ENCODE data around the gene FOXS1.
"Not testable (repeated sequence)": the region's sequence is repeated elsewhere in the genome, so short reads cannot be mapped to it uniquely, and the experiment has no call there.

FOXS1 gene

DNA sequence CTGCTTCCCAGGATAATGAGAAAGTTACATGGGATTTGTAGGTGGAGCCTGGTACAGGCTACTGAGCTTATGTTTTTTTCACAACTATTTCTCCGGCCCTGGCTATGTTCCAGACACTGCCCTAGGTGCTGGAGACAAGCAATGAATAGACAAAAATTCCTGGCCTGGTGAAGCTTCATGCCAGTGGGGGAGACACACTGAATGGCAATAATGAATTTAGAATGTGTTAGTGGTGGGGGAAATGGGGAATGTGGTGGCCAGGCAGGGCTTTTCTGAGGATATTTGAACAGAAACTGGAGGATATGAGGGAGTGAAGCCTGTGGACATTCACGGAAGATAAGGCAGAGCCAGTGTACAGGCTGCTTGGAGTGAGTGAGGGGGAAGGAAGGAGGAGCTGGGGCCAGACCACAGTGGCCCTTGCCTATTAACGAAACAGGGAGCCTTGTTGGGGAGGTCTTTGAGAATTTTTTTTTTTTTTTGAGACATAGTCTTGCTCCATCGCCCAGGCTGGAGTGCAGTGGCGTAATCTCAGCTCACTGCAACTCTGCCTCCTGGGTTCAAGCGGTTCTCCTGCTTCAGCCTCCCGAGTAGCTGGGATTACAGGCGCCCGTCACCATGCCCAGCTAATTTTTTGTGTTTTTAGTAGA, 6.6 kb downstream of the FOXS1 start:
- no peak for DNase-seq

GRCh38 chr20:31837896-31838397, 7.5 kb downstream of the FOXS1 start:
- DNase-seq, result no peak

DNA sequence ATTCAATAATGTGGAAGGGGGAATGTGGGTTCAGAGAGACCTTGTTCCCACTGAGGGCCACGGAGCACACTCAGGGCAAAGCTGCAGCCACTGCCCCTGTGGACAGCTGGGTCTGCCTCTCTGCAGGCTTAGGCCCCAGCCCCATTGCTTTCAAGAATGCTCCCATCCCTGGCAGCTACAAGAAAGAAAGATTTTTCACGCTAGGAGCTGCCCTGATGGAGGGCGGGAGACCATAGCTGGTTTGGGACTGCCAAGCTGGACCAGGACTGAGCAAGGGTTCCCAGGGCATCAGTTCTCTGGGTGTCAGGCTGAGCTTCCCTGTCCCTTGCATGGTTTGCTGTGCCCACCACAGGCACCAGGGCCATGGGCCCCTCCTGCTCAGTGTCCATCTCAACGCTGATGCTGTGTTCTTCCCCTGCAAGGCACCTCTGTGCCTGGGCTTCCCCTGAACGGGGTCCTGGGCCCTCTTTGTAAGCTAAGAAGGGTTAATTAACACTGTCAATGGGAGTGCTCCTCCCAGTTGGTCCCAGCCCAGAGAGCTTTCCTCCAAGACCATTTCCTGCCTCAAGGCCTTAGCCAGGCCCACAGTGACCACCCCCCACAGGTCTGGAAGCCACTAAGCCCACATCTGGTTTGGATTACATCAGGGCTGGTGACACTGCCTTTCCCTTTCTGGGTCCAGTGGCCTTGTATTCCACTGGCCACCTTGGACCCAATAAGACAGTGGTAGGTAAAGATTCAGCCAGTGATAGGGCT, 8.4 kb downstream of the FOXS1 start:
- DNase-seq, result no peak

DNA sequence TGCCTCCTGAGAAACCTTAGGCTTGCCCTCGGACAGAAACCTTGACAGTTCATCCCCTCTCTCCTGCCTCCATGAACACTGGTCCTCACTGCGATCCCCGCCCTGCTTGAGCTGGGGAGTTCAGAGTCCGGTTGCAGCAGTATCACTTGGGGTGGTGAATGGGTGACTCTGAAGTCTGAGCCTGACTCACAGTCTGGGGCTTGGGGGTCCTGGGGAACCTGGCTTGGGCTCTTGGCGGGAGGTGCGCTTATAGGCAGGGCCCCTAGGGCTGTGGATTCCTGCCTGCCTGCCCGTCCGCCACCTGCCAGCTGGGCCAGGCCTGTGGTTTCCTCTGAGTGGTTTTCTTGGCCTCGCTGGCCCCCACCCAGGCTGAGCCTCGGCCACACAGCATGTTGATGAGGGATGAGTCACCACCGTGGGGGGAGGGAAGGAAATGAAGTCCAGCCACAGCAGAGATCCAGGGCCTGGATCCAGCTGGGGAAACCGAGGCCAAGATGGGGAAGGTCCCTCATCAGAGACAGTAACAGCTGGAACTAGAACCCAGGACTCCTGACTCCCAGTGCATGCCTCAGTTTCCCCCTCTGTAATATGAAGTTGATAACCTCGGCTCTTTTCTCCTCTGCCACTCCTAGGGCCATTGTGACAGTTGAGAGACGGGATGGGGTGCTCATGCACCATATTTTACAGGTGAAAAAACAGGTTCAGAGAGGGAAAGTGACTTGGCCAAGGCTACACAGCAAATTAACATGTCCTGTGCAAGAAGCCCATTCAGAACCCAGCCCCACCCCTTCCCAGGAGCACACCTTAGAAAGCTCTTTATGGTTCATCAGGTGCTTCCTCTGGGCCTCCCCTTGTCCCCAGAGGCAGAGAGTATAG, 9.2 kb downstream of the FOXS1 start:
- peak in 2 of 3 experiments; percentile 11 to 21 for DNase-seq

GRCh38 chr20:31835554-31835953, 9.8 kb downstream of the FOXS1 start:
- no peak for DNase-seq

GRCh38 chr20:31833931-31834521, 11.4 kb downstream of the FOXS1 start:
- no peak for DNase-seq

- peak in 2 of 3 experiments; percentile 37 to 49 for DNase-seq
These were observed 12.1 kb downstream of the FOXS1 start for GRCh38 chr20:31833130-31833930.

- no peak for DNase-seq
These were observed 13.6 kb downstream of the FOXS1 start for GRCh38 chr20:31831771-31832306.

GRCh38 chr20:31831211-31831610, 14.2 kb downstream of the FOXS1 start:
- no peak for DNase-seq

DNA sequence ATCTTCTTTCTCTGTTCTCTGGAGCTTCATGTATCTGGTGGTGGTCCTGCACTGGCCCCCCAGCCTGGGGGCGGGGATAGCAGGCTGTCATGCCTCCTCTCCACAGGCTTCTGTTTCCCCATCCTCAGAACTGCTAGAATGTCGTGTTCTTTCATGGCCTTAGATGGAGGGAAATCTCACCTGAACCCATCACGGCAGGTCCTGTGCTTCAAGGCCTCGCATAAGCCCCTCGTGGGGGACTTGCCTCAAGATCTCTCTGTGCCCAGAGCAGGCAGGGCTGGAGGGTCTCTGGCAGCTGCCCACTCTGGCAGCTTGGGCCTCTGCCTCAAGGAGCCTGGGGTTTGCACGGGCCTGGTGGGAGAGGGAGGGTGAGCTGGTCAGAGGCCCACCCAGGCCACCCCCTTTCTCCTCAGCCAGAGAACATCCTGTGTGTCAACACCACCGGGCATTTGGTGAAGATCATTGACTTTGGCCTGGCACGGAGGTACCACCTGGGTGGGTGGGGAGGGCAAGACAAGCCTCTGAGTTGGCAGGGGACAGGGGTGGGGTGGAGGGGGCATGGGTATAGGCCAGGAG, 14.9 kb downstream of the FOXS1 start:
- no peak for DNase-seq

DNA sequence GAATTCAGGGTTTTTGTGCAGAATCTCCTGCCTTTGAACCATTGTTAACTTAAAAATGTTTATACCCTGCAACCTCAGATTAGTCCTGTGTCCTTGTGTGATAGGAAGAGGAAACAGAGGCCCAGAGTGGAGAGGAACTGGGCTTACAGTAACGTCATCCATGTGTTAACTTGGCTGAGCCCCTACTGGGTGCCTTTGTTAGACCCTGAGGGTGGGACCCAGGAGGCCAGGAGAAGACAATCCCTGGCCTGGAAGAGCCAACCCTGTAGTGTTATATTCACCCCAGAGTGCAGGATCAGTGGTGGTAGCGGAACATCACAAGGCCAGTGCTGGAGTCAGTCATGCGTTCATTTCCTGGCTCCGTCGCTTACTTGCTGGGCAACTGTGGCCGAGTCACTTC, 15.7 kb downstream of the FOXS1 start:
- no peak for DNase-seq

DNA sequence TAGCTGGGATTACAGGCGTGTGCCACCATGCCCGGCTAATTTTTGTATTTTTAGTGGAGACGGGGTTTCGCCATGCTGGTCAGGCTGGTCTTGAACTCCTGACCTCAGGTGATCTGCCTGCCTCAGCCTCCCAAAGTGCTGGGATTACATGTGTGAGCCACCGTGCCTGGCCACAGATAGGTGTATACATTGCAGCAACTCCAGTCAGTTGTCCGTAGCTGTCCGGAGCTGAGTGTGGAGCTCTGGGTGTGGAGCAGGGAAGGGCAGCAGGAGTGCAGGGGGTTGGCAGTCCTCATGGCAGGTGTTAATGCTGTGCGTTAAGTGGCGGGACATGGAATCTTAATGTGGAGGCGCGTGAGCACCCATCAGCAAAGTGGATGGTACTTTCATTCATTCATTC, 17.4 kb downstream of the FOXS1 start:
- DNase-seq, result not testable (repeated sequence)

DNA sequence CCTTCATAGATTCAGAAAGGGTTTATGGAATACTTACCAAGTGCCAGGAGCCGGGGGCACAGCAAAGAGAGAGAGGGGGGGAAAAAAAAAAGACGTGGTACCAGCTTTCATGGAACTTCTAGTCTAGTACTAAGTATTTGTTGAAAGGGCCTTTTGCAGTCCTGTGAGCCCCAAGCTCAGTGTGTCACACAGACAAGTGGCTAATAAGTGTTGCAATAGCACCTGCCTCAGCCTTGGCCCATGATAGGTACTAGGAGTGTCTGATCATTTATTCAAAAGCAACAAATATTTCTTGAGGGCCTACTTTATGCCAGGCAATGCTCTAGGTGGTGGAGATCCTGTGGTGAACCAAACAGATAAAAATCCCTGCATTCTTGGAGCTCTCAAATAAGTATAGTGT, 18.3 kb downstream of the FOXS1 start:
- DNase-seq, result no peak

DNA sequence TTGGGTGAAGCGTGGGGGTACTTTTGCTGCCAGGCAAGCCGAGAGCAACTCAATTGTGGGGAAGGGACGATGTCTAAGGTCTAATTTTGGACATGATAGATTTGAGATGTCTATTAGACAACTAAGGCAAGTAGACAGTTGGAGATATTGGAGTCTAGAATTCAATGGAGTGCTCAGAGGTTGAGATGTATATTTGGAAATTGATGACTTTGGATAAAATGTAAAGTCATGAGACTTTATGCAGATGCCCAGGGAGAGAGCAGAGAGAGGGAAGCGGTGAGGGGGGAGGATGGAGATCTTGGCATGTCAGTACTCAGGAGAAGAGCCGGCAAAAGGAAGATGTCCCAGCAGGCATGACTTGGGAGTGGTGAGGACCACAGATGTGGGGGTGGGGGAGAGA, 19.3 kb downstream of the FOXS1 start:
- DNase-seq, result no peak

DNA sequence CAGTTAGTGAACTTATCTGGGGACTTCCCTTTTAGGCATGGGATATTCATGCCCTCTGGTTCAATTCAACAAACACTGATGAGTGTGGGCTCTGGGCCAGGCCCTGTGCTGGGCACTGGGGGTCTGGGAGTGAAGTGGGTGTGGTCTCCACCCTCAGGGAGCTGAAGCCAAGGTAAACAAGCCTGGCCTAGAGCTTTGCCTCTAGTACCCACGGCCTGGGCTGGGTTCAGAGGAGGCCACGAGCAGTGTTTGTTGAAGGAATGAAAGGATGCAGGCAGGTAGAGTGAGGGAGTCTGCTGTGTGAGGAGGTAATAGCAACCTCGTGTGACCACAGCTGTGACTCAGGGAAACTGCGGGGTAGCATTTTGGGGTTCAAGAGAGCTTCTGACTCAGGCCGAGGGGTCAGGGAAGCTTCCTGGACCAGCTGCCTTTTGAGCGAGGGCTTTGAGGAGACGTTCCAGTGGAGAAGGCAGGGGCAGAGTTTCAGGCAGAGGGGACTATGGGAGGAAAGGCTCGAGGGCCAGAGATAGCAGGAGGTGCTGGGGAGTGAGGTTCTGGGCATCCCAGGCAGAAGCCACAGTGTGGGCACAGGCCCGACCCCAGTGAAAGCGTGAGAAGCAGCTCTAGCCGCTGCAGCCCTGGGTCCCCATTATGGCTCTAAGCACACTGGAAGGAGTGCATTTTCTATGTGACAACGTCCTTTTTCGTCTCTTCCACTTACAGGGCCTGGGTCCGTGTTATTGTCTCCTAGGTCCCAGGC, 20.7 kb downstream of the FOXS1 start:
- DNase-seq, result no peak

- DNase-seq, result no peak
These were observed 21.3 kb downstream of the FOXS1 start for GRCh38 chr20:31824125-31824485.

DNA sequence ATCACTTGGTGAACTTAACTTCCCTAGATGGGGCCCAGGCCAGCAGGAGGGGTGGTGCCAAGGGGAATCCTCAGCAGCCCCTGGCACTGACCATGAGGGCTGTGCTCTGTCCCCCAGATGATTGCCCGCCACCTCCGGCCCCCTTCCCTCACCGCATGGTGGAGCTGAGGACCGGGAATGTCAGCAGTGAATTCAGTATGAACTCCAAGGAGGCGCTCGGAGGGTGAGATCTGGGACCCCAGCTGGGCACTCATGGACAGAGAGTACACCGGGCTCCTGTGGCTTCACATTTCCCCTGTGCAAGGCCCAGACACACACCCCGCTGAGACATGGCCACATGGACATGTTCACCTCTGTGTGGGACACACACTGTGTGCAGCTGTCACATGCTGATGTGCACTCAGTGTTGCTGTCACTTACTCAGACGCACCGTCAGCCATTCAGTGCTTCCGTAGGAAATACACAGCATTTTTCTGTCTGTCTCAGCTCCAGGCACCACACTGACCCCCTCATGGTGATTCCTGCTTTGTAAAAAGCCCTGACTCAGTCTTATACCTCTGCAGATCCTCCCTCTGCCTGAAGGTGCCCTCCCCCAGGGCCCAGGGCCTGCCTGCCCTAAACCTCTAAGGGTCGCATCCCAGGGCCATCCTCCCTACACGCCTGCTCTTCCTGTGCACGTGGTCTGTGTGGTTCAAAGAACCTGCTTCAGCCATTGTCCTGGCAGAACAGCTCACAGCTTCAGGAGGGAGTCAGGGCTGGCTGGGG, 21.9 kb downstream of the FOXS1 start:
- DNase-seq, result no peak

DNA sequence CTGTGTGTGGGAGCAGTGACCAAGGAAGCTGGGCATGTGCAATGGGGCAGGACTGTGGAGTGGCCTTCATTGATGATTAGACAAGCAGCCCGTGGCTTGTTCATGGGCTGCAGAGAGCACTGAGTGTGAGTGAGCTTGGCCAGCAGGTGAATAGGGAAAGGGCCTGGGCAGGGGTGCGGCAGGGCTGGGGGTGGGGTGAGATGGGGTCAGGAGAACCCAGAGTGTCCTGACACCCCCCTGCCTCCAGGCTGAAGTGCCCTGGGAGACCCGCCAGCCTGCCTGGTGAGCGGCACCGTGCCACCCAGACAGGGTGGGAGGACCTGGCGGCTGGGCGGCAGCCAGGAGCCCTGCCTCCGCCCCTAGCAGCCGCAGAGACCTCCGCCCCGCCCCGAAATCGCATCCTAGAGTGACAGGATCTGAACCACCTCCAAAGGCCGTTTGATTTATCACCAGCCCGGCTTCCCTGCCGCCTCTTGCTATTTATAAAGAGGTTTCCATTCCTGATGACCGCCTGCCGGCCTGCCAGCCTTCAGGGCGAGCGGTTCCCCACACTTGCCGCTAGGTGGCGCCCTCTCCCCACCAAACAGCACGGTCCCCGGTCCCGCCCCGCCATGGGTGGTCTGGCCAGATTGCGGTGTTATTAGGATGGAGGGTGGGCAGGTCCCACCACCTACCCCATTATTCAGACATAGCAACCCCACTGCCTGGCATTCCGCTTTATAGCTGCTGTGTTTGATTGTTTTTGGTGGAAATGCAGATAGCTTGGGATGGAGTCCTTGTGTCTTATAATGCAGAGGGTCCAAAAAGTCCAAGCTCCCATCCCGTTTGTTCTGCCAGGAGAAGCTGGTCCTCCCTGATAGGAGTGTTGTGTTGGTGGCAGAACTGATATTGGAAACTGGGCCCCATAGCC, 22.7 kb downstream of the FOXS1 start:
- DNase-seq, result peak; percentile 75 to 96 (median 86)

DNA sequence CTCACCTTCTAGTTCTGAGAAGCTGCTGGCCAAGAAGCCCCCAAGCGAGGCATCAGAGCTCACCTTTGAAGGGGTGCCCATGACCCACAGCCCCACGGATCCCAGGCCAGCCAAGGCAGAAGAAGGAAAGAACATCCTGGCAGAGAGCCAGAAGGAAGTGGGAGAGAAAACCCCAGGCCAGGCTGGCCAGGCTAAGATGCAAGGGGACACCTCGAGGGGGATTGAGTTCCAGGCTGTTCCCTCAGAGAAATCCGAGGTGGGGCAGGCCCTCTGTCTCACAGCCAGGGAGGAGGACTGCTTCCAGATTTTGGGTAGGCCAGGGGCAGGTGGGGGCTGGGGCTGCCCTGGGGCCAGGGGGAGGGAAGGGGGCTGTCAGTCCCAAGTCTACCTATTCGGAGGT, 24.0 kb downstream of the FOXS1 start:
- no peak for DNase-seq
